Breast epithelium (tissue), 4 donors: Measurements from ENCODE around the gene RALGPS1. TPM values are rescaled to one million over a fixed set of nuclear protein-coding genes. Genes with fewer than 3 reads are reported as not detected.
A peak's percentile ranks its signal among the peaks of the same experiment; 100 is the strongest.

ENCODE experiments used
- DNase-seq, 2 donors: peaks; one replicate each; pipeline ENCODE4 v3.0.0-alpha.2; 2019; ENCODE audit warnings: low spot score in 2 of 2
- H3K27ac ChIP-seq, 2 donors: fragments of 200-600 bp; sonication (generic) in 1 of 2; one replicate each; pipeline ENCODE4 v1.5.1; 2016 to 2019; ENCODE audit warnings: mild to moderate bottlenecking in 1 of 2
- H3K27me3 ChIP-seq, 2 donors: fragments of 200-600 bp; sonication (generic) in 1 of 2; one replicate each; pipeline versions ENCODE4 v1.5.1 to v1.6.0; 2017 to 2019; ENCODE audit warnings: control low read depth in 1 of 2, mild to moderate bottlenecking in 1 of 2
- H3K36me3 ChIP-seq: fragments of 200-600 bp; one replicate; pipeline ENCODE4 v1.5.1; 2019
- H3K4me1 ChIP-seq, 2 donors: fragments of 200-600 bp; sonication (generic); one replicate each; pipeline ENCODE4 v1.5.1; 2016 to 2019; ENCODE audit warnings: control low read depth in 1 of 2
- H3K4me3 ChIP-seq, 3 donors: fragments of 200-600 bp; sonication (generic); 1 replicate in 2 of 3; 2 replicates in 1 of 3; pipeline ENCODE4 v1.5.1; 2016 to 2019; ENCODE audit warnings: mild to moderate bottlenecking in 3 of 3, moderate library complexity in 2 of 3
- H3K9me3 ChIP-seq, 2 donors: fragments of 200-600 bp; sonication (generic) in 1 of 2; one replicate each; pipeline ENCODE4 v1.5.1; 2016 to 2019; ENCODE audit warnings: control low read depth in 1 of 2
- POLR2A ChIP-seq: fragments of 450-650 bp; IDR thresholded peaks from one replicate; pipeline ENCODE4 v1.6.1; 2016; ENCODE audit warnings: antibody characterized with exemption, mild to moderate bottlenecking, moderate library complexity
- POLR2AphosphoS5 ChIP-seq, 3 donors: sonication (generic); formaldehyde crosslinking; IDR thresholded peaks; one replicate each; pipeline ENCODE4 v1.6.1; 2017; ENCODE audit warnings: antibody characterized with exemption in 3 of 3
- intact Hi-C: fragments of 100-400 bp; cut with DNase I; formaldehyde crosslinking; loops from one replicate; pipeline ENCODE4 v1.15.1; 2023; ENCODE audit warnings: low total_unique reads
- total RNA-seq, 3 donors: library from RNA; depleted of rRNA; stranded (reverse); fragments of >200 nt; gene quantifications; one replicate each; pipeline ENCODE4 v1.1.0, GENCODE V29; 2016
- TF ChIP-seq, protein P1 (sequence below), 3 donors: fragments of 450-650 bp; IDR thresholded peaks; one replicate each; pipeline ENCODE4 v1.5.1; 2016 to 2017; ENCODE audit warnings: antibody characterized with exemption in 3 of 3, mild to moderate bottlenecking in 3 of 3, moderate library complexity in 3 of 3

Gene RALGPS1, protein sequence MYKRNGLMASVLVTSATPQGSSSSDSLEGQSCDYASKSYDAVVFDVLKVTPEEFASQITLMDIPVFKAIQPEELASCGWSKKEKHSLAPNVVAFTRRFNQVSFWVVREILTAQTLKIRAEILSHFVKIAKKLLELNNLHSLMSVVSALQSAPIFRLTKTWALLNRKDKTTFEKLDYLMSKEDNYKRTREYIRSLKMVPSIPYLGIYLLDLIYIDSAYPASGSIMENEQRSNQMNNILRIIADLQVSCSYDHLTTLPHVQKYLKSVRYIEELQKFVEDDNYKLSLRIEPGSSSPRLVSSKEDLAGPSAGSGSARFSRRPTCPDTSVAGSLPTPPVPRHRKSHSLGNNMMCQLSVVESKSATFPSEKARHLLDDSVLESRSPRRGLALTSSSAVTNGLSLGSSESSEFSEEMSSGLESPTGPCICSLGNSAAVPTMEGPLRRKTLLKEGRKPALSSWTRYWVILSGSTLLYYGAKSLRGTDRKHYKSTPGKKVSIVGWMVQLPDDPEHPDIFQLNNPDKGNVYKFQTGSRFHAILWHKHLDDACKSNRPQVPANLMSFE
- 10 to 100 TPM in 2 of 3 donors, 1 to 10 TPM in 1; 5.8 to 30.7 (median 15.1) TPM for total RNA-seq

DNA sequence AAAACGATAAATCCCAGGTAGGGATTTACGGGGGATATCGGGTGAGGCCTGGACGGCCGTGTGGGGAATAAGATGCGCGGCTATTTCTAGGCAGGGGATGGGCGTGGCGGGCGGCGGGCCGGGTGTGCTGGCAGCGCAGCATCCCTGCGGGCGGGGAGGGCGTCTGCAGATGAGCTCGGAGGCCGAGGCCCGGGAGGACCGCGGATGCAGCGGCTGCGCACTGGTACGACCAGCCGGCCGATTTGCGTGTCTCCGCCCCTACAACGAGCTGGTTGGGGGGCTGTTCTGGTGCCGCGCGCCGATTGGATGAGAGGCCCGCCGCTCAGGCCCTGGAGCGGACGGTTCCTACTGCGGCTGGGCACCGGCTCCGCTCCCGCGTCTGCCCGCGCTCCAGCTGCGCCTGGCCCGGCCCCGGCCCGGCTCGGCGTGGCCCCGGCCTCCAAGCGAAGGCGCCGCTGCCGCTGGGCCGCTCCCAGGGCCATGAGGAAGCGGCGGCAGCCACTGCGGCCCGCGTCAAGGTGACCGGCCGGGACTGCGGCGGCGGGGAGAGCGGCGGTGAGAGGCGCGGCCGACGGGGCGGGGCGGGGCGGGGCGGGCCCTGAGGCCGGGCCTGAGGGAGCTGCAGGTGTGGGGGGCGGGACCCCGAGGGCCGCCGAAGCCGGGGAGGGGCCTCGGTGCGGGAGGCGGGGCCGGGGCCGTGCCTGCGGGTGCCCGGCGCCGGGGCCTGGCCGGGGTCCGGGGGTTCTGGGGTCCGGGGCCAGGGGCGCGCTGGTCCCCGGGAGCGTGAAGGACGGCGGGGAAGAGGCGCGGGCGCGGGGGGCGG, at the start of gene RALGPS1:
TSS of gene RALGPS1 (plus strand) at position 325 of the 823 bp plus-strand sequence. CDS start 47,508 bp downstream, outside the sequence.
- Histone ChIP-seq H3K27me3 (no peaks in the 10 kb centered on the region), H3K4me3 (peak within 1 kb of the TSS; percentile 43 to 93 (median 66)), H3K9me3 (no peaks in the 10 kb centered on the region), H3K36me3 (no peaks in the 10 kb centered on the region), H3K4me1 (no peaks in the 10 kb centered on the region), H3K27ac (peak within 1 kb of the TSS; percentile 66 to 90)
- peak; percentile 92 to 94 for DNase-seq
- intact Hi-C loops: no loop called here
- TF ChIP-seq, protein P1, sequence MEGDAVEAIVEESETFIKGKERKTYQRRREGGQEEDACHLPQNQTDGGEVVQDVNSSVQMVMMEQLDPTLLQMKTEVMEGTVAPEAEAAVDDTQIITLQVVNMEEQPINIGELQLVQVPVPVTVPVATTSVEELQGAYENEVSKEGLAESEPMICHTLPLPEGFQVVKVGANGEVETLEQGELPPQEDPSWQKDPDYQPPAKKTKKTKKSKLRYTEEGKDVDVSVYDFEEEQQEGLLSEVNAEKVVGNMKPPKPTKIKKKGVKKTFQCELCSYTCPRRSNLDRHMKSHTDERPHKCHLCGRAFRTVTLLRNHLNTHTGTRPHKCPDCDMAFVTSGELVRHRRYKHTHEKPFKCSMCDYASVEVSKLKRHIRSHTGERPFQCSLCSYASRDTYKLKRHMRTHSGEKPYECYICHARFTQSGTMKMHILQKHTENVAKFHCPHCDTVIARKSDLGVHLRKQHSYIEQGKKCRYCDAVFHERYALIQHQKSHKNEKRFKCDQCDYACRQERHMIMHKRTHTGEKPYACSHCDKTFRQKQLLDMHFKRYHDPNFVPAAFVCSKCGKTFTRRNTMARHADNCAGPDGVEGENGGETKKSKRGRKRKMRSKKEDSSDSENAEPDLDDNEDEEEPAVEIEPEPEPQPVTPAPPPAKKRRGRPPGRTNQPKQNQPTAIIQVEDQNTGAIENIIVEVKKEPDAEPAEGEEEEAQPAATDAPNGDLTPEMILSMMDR (IDR thresholded peaks at IDR 0.05): no peak
- TF ChIP-seq POLR2A (no peak), POLR2AphosphoS5 (IDR thresholded peaks at IDR 0.05) (no peak)

DNA sequence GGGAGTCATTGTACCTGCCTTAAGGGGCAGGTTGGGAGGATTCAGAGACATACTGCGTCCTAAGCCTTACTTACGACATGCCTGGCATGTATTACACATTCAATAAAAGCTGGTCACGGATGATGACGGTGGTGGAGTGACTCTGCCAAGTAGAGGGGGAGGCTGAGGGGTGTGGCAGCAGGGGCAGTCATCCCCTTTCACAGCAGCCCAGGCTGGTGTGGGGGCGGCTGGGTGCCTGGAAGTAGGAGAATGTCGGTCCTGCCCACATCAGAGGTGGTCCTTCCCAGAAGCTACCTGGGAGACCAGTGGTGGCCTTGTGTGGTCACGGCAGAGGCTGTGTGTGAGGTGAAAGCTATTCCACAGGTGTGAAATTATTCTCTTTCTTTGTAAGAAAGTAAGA, 45.2 kb upstream of the RALGPS1 start:
- no peak for DNase-seq
- intact Hi-C loops: no loop called here
- TF ChIP-seq POLR2A (no peak), POLR2AphosphoS5 (IDR thresholded peaks at IDR 0.05) (no peak)
- TF ChIP-seq, protein P1 (IDR thresholded peaks at IDR 0.05): no peak
- Histone ChIP-seq H3K4me1 (no peaks in the 10 kb centered on the region), H3K27ac (no peak overlapping the region), H3K27me3 (no peaks in the 10 kb centered on the region), H3K4me3 (no peak overlapping the region), H3K36me3 (no peaks in the 10 kb centered on the region), H3K9me3 (no peaks in the 10 kb centered on the region)

DNA sequence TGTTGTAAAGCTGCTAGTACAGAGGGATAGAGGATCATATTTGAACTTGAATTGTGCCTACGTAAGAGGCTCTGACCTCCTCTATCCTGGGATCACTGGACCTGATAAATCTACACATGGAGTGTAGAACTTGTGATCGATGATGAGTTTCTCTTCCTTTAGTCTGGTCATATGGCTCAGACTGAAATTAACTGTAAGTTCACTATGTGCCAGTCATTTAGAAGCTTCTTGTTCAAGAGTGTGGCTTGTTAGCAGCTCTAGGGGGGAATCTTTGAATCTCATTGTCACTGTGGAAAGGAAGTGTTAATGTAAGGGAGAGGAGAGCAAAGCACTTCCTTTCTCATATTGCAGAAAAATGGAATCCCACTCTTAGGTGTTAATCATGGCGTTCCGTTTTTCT, 42.1 kb upstream of the RALGPS1 start:
- no peak overlapping the region for H3K27ac ChIP-seq
- no peak overlapping the region for H3K4me3 ChIP-seq
- H3K27me3 ChIP-seq: no peaks in the 10 kb centered on the region
- H3K9me3 ChIP-seq: no peaks in the 10 kb centered on the region
- DNase-seq: no peak
- no peak for TF ChIP-seq POLR2AphosphoS5 (IDR thresholded peaks at IDR 0.05)
- TF ChIP-seq, protein P1 (IDR thresholded peaks at IDR 0.05): no peak
- TF ChIP-seq POLR2A: no peak
- no peaks in the 10 kb centered on the region for H3K4me1 ChIP-seq
- H3K36me3 ChIP-seq: no peaks in the 10 kb centered on the region
- intact Hi-C loops: no loop called here

DNA sequence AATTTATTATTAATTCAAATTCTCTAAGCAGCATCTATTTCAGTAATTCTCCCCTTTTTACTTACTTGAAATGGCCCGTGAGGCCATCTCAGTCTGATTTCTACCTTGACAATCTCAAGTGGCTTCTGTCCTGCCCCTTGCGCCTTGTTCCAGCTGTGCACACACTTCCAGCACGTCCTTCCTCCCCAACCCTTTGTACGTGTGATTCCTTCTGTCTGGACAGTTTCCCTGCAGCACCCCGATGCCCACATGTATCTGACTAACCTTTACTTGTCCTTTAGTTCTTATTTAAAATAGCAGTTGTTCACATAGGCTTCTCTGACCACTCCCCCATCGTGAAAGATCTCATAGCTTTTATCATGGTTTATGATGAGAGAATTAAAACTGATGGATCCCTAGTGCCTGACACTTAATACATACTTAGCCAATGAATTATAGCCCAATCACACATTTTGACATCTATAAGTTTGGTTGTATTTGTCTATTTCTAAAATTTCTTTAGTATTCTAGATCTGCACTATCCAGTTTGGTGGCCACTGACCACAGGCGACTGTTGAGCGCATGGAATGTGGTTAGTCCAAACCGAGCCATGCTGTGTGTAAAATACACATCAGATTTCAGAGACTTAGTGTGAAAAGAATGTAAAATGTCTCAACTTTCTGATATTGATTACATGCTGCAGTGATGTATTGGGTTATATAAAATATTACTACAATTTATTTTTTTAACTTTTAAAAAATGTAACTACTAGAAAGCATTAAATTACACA, 39.9 kb upstream of the RALGPS1 start:
- Histone ChIP-seq H3K4me1 (no peaks in the 10 kb centered on the region), H3K9me3 (no peaks in the 10 kb centered on the region), H3K27me3 (no peaks in the 10 kb centered on the region), H3K4me3 (no peak overlapping the region), H3K36me3 (peaks cover 3% of the 10 kb centered on the region), H3K27ac (no peak overlapping the region)
- TF ChIP-seq POLR2AphosphoS5 (IDR thresholded peaks at IDR 0.05) (no peak), POLR2A (no peak)
- TF ChIP-seq, protein P1 (IDR thresholded peaks at IDR 0.05): no peak
- intact Hi-C loops: no loop called here
- no peak for DNase-seq
